CD4-positive, alpha-beta T cell treated with Interleukin-6 at 100 ng/mL for 8 hours (primary cell): Measurements from ENCODE around the gene CARD14.

Source experiments
- DNase-seq: peaks from one replicate; pipeline ENCODE4 v3.0.0-alpha.2; 2020; ENCODE audit warnings: mixed read lengths, low spot score

CARD14 gene

DNA sequence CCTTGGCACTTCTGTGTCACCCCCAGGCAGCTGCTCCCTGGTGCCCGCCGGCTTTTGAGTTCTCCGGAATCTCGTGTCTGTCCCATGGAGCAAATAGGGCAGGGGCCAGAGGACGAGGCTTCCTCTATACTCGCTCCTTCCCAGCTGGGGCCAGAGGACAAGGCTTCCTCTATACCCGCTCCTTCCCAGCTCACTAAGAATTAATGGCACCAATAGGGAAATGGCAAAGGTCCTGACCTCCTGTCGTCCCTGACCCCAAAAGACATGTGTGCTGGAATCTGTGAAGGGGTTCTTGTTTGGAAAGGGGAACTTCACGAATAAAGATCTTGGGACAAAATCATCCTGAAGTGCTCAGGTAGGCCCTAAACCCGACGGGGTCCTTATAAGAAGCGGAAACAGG lies 42.7 kb downstream of the CARD14 start:
- no peak for DNase-seq

DNA sequence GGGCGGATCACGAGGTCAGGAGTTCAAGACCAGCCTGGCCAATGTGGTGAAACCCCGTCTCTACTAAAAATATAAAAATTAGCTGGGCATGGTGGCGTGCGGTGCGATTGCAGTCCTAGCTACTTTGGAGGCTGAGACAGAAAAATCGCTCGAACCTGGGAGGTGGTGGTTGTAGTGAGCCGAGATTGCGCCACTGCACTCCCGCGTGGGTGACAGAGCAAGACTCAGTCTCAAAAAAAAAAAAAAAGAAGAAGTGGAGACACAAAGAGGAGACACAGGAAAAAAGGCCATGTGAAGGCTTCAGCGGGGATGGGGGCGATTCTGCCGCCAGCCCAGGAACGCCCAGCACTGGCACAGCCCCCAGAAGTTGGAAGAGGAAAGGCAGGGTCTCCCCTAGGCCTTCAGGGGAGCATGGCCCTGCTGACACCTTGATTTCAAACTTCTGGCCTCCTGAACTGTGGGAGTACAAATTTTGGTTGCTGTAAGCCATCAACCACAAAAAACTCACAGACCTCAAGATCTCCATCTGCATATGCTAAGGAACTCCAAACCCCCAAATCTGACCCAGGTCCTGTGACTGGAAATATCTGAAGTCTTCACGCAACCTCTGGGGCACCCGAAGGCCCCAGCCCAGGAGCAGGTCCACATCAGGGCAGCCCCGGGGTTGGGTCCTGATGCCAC lies 43.3 kb downstream of the CARD14 start:
- no peak for DNase-seq

DNA sequence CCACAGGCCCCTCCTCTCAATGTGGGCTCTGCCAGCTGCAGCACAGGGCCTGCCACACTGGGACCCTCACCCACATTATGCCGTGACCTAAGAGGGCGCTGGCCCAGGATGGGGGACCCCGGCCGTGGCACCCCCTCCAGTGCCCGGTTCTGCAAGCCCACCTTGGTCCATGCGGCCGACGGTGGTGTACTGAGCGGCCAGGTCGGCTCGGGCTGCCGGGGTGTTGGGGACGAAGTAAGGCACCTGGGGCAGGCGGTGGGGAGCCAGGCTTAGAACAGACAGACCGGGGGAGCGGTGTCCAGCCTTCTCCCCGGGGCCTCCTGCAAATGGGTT lies 43.8 kb downstream of the CARD14 start:
- DNase-seq: no peak

DNA sequence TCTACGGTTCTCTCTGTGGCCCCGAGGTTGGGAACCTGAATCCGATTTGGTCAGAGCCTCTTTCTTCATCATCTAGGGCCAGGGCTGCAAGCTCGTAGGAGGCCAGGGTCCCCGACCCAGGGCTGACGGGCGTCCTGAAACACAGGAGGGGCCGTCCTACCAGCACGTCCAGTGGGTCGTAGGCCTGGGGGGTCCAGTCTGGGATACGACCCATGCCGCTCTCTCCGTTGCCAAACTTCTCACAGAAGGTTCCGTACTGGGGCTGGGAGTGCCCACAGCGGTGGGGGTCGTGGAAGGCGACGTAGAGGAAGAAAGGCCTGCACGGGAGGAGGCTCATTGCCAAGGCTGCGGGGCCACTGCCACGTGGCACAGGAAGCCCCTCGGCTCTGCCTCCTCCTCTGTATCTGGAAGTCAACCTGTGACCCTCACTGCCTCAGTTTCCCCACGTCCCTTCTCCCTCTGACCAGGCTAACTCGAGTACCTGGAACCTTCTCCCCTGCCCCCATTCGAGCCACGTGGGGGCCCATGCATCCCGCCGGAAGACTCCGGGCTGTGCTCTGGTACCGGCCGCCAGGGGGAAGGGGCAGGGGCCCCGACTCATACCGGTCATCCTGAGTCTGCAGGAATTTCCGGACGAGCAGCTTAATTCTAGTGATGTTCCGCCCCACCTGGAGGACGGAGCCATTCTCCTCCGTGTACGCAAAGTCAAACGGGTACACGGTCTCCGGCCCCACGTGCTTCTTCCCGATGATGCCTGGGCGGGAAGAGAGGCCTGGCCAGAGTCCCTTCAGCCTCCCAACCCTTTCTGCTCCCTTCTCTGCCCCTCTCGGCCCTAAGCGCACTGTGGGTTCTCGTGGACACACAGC lies 44.4 kb downstream of the CARD14 start:
- no peak for DNase-seq

DNA sequence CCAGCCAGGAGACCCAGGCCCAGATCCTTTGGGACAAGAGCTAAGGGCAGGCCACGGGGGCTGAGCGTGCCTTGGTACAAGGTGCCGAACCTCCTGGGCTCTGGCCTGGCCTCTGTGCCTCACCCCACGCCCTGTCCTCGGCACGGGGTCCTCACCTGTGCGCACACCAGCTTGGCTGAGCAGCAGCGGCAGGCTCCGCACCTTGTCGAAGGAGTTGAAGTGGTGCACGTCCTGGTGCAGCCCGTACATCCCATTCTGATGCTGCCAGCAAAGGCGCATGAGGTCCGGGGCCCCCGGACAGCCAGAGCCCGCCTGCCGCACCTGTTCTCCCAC lies 45.0 kb downstream of the CARD14 start:
- no peak for DNase-seq

DNA sequence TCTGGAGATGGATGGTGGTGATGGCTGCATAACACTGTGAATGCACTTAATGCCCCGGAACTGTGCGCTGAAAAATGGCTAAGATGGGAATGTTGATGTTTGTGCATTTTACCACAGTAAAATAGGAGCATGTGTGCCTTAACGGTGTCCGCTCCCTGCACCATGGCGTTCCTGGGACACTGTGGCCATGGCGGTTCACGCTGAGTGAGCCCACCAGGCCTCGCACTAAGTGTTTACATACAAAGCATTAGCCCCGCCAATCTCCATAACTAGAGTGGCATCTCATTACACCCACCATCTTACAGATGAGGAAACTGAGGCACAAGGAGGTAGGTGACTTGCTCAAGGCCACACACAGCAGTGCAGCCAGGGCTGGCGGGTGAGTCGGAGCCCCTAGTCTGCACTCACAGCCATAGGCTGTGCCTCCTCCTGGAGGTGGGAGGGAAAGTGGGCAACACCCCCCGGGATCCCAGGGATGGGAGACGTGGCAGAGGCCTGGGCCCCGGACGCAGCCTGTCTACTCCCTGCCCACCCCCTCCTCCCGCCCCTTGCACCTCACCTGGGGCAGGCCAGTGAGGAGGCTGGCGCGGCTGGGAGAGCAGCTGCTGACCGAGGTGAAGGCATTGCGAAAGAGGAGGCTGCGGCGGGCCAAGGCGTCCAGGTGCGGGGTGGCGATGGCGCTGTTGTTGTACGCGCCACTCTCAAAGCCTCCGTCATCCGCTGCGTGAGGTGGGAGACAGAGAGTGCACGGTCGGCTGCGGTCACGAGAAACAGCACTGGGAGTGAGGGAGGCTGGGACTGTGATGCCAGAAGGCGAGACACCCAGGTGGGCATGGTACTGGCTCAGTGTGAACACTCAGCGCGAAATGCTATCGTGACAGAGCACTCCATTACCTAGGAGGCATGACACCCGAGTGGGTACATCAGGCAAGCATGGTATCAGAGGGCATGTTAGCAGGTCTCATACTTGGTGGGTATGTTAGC lies 46.9 kb downstream of the CARD14 start:
- DNase-seq: no peak

DNA sequence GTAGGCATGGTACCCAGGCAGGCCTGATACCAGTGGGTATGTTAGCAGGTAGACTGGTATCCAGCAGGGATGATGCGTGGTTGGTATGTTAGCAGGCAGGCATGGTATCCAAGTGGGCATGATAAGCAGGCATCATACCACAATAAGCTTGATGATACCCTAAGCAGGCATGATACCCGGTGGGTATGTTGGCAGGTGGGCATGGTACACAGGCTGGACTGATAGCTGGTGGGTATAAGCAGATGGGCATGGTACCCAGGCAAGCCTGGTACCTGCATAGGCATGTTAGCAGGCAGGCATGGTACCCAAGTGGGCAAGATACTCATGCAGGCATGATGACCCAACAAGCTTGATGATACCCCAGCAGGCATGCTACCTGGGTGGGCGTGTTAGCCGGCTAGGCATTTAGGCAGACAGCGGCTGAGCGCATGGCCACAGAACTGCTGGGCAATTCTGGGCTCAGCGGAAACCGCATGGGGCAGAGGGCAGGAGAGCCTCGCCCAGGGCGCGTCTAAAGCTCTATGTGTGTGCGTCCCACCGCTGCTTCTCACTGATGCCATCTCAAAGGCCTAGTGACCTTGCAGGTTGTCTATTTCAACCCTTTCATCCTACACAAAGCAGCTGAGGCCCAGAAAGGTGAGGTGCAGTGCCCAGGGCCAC lies 48.0 kb downstream of the CARD14 start:
- DNase-seq: no peak

DNA sequence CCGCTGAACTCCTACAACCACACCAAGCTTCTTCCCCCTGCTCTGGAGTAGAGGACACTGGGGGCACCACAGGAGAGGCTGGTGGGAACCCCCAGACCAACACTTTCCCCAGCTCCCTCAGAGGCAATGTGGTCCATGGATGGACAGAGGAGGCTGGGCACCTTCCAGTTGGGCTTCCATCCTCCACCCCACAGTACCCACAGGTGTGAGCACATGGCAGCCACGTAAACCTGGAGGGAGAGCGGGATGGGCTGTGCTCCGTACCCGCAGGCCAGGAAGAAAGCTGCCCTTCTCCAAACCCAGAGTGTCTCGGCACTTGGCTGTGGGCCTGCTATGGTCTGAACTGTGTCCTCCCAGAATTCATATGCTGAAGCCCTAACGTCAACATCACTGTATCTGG lies 48.6 kb downstream of the CARD14 start:
- DNase-seq: no peak

DNA sequence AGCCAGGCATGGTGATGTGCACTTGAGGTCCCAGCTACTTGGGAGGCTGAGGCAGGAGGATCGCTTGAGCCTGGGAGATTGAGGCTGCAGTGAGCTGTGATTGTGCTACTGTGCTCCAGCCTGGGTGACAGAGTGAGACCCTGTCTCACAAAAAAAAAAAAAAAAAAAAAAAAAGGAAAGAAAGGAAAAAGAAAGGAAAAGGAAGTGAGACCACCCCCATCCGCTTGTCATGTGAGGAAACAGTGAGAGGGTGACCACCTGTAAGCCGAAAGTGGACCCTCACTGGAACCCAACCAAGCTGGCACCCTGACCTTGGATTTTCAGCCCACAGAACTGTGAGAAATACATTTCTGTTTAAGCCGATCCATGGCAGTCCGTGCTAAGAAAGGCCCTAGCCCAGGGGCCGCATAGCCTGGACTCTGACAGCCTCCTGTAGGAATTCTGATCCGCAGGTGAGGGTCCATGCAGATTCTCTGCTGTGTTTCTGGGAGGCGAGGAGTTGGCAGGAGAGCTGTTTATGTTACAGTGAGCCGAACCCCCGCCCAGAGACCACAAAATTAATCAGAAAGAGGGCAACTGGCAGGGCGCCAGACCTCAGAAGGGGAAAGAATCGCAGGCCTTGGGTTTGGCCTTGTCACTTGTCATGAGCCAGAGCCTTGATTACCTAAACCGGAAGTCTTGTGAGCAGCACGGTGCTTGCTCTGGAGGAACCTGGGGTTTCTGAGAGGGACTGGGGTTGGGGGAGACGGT lies 49.4 kb downstream of the CARD14 start:
- peak; percentile 92 for DNase-seq

DNA sequence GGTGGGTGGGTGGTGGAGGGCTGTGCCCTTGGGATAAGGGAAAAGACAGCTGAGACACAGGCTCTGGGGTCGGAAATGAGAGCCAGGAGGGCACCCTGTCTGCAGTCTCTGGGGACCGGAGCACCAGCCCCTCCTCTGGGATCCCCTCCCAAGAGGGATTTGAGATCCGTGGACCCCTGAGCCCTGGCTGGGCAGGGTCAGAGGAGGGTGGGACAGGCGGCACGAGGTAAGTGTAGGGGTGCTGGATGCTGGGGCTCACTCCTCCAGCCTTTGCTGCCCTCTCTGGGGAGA lies 49.9 kb downstream of the CARD14 start:
- DNase-seq: no peak

DNA sequence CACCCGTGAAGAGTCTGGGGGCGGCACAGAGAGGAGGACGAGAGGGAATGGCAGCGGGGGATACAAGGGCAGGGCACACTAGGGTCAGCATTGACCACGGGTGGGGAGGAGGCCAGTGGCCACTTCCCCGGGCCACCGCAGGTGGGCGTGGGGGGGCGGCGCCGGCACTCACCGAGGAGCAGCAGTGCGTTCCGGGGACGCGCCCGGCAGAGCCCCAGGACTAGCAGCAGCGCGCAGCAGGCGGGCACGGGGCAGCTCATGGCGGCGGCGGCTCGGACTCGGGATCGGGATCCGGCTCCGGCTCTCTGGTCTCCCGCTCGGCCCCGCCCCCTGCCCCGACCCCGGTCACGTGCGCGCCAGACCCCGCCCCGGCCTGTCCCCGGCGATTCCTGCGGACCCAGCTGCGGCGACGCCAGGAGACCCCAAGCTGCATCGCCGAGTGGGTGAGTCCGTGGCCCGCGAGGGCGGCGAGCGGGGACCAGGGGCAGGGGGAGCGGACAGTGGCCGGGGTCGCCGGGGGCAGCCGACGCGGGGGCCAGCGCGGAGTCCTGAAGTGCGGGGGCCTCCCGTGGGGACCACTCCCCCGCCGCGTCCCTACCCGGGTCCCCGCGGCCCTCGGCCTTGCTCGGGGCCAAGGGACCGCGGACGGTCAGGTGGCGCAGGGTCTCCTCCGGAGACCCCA lies 50.4 kb downstream of the CARD14 start, which contains the start of the genes SGSH and SLC26A11:
TSS of gene SGSH (minus strand) at position 280 of the 682 bp plus-strand sequence. CDS start at position 260, 20 bp downstream.
TSS of gene SLC26A11 (plus strand) at position 374 of the 682 bp plus-strand sequence. CDS start 1,134 bp downstream, outside the sequence.
- peak; percentile 47 for DNase-seq

DNA sequence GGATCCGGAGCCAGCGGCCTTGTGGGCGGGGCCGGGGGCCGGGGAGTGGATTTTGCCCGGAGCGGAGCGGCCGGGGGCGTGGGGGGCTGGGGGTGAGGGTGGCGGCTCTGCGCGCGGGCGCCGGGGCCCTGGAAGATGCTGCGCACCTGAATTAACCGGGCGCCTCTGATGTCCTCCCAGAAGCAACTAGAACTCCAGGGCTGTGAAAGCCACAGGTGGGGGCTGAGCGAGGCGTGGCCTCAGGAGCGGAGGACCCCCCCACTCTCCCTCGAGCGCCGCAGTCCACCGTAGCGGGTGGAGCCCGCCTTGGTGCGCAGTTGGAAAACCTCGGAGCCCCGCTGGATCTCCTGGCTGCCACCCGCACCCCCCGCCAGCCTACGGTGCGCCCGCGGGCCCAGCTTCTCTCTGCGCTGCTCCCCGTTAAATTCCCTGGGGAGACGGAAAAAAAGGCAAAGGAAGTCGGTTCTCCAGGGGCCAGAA lies 50.9 kb downstream of the CARD14 start:
- no peak for DNase-seq

DNA sequence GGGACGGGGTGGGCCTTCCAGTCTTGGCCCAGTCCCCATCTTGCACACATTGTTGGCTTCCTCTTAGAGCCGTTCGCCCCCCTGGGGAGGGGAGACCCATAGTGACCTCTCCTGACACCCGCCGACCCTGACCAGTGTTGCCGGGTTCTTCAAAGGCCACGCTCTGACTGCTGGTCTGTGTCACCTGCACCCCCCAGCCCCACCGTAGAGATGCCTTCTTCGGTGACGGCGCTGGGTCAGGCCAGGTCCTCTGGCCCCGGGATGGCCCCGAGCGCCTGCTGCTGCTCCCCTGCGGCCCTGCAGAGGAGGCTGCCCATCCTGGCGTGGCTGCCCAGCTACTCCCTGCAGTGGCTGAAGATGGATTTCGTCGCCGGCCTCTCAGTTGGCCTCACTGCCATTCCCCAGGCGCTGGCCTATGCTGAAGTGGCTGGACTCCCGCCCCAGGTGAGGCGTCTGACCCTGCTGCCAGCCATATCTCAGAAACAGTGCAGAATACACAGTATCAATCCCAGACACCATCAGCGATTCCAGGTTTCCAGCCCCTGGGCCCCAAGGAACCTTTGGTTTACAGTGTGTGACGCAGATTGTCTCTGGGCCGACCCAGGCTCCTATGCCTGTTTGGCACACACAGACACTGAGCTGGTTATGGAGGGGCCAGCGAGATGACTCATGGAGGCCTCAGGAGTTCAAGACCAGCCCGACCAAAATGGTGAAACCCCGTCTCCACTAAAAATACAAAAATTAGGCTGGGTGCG lies 51.7 kb downstream of the CARD14 start:
- DNase-seq: no peak

DNA sequence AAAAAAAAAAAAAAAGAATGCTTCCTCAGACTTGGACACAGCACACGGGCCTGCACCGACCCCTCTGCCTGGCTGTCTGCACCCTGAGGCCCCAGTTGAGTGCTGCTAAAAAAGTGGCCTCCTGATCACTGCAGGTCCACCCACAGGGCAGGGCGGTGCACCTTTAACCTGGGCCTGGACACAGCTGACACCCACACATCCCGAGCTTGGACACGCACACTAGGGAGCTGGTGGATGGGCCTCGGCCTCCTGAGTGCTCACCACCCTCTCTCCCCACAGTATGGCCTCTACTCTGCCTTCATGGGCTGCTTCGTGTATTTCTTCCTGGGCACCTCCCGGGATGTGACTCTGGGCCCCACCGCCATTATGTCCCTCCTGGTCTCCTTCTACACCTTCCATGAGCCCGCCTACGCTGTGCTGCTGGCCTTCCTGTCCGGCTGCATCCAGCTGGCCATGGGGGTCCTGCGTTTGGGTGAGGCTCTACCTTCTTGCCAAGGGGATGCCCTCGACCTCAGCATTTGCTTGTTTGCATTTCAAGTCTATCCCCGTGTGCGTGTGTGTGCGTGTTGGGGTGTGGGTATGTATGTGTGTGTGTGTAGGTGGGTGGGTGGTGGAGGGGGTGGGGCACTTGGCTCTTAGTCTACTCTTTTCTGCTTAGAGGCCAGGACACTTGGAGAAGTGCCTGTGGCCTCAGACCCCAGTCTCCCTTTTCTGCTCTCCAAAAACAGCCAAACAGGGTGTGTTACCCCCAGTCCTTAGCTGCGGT lies 52.7 kb downstream of the CARD14 start:
- DNase-seq: no peak

DNA sequence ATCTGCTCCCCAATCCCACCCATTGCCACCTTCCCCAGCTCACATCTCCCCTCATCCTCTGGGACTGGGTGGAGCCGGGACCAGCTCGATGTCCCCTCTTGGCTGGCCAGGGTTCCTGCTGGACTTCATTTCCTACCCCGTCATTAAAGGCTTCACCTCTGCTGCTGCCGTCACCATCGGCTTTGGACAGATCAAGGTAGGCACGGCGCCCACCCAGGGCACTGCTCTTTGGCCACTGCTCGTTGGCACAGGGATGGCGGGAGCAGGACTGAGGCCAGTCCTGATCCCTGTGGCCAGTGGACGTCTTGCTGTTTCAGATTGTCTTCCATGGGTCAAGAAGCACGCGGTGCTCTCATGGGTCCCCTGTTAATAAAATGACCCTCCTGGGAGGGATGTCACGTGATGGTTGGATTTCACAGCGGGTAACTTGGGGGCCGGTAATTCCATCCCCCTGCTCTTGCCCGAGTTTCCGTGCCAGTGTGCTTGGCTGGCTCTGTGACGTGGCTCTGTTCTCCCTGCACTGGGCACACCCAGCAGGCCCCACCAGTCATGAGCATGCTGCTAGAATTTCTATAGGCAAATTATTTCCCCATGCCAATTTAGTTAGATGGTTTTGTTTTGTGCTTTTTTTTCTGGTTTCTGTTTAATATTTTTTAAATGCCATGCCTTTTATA lies 53.4 kb downstream of the CARD14 start:
- no peak for DNase-seq

DNA sequence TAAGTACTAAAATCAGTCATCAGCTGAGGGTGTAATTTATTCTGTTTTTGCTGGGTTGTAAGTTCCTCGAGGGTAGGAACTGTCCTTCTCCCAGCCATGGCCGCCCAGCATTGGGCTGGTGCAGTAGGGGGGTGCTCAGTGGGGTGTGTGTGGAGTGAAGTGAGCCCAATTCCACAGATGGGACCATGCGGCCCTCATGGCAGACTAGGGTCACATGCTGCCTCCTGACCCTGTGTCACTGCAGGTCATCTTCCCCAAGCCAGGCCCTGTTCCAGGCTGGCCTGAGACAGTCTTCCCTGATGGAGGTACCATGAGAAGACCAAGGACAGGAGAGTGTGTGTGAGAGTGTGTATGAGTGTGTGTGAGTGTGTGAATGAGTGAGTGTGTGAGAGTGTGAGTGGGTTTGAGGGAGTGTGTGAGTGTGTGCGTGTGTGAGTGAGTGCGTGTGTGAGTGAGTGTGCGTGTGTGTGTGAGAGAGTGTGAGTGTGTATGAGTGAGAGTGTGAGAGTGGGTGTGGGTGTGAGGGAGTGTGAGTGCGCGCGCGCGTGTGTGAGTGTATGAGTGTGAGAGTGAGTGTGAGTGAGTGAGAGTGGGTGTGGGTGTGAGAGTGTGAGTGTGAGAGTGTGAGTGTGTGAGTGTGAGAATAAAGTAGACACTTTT lies 54.1 kb downstream of the CARD14 start:
- DNase-seq: no peak

DNA sequence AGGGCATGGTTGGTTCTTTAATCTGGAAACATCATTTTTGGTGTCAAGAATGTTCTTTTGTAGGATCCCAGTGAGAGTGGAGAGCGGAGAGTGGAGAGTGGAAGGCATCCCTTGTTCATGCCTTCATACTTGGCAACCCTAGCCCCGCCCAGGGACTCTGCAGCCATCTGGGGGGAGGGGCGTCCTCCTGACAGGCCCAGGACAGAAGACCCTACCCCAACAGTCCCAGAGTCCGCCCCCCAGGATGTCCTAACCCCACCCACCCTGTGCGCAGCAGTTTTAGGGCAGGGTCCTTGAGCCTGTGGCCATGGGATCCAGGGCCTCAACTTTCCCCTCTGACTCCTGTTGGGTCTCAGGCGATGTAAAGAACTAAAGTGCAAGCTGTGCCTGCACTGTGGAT lies 54.9 kb downstream of the CARD14 start:
- DNase-seq: no peak

DNA sequence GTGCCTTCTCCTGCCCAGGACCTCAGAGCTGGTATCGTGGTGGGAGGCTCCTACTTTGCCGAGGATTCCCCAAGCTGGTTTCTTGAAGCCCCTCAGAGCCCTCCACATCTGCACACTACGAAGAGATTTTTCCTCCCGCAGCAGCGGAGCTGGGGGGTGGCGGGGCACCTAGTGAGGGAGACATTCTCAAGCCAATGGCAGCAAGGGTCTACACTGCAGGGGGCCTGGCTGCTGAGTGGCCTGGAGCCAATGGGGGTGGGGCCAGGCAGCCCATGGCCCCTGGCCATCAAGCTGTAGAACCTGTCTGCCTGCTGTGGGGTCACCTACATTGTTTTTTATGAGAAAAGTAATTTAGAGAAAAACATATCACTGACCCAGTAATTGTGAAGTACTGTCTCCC lies 55.4 kb downstream of the CARD14 start:
- no peak for DNase-seq
